GM21528 (cell line): ENCODE results near the gene MORN1.
A peak's percentile ranks its signal among the peaks of the same experiment; 100 is the strongest.

Source experiments
- ATAC-seq: cut with Tn5 transposase; IDR thresholded peaks from one replicate; pipeline ENCODE4 v1.9.1; 2021; ENCODE audit warnings: mild to moderate bottlenecking, moderate library complexity; ENCODE audit not compliant: unreplicated experiment, low FRiP score

The MORN1 gene

GRCh38 chr1:2425892-2426291, 34.5 kb upstream of the MORN1 start:
- ATAC-seq: no peak

GRCh38 chr1:2422523-2422922, 31.2 kb upstream of the MORN1 start:
- no peak for ATAC-seq

GRCh38 chr1:2419416-2419815, 28.1 kb upstream of the MORN1 start:
- ATAC-seq: no peak

GRCh38 chr1:2418791-2419320, 27.5 kb upstream of the MORN1 start:
- ATAC-seq: no peak

- ATAC-seq: no peak
Measured at GRCh38 chr1:2417833-2418225, 26.5 kb upstream of the MORN1 start.

- ATAC-seq: no peak
Measured at GRCh38 chr1:2417083-2417832, 25.9 kb upstream of the MORN1 start.

- no peak for ATAC-seq
Measured at GRCh38 chr1:2416403-2416802, 25.0 kb upstream of the MORN1 start.

GRCh38 chr1:2415801-2416208, 24.5 kb upstream of the MORN1 start:
- ATAC-seq: no peak

- no peak for ATAC-seq
Measured at GRCh38 chr1:2415337-2415736, 24.0 kb upstream of the MORN1 start.

GRCh38 chr1:2414297-2414958, 23.1 kb upstream of the MORN1 start:
- ATAC-seq: no peak

GRCh38 chr1:2413495-2414296, 22.3 kb upstream of the MORN1 start:
- no peak for ATAC-seq

- peak; percentile 26 for ATAC-seq
Measured at GRCh38 chr1:2412773-2413494, 21.6 kb upstream of the MORN1 start.

- ATAC-seq: peak; percentile 73
Measured at GRCh38 chr1:2412395-2412772, 21.0 kb upstream of the MORN1 start, which contains the start of gene PEX10. PEX10 (minus strand) TSS chr1:2412564; CDS start chr1:2412502, 62 bp downstream.

- ATAC-seq: peak; percentile 30
Measured at GRCh38 chr1:2411801-2412394, 20.5 kb upstream of the MORN1 start.

- ATAC-seq: no peak
Measured at GRCh38 chr1:2409745-2410144, 18.4 kb upstream of the MORN1 start.

GRCh38 chr1:2408859-2409276, 17.5 kb upstream of the MORN1 start:
- no peak for ATAC-seq

- no peak for ATAC-seq
Measured at GRCh38 chr1:2408456-2408855, 17.1 kb upstream of the MORN1 start.

GRCh38 chr1:2407991-2408275, 16.6 kb upstream of the MORN1 start:
- ATAC-seq: no peak

GRCh38 chr1:2407166-2407990, 16.0 kb upstream of the MORN1 start:
- no peak for ATAC-seq
